NCI-H460 (cell line): ENCODE results near the gene RUBCNL. TPM values are rescaled to one million over a fixed set of nuclear protein-coding genes. Genes with fewer than 3 reads are reported as not detected.
A peak's percentile ranks its signal among the peaks of the same experiment; 100 is the strongest.

Experiments
- DNase-seq: peaks from one replicate; pipeline ENCODE4 v3.0.0-alpha.2; 2016; ENCODE audit warnings: low read depth; ENCODE audit errors: extremely low read depth
- total RNA-seq: library from RNA; depleted of rRNA; stranded (reverse); fragments of >200 nt; shearing (Covaris generic); gene quantifications from 2 replicates; pipeline ENCODE4 v1.2.3, GENCODE V29; 2014

Gene RUBCNL
- total RNA-seq, 1 experiment from 2014 or later, result 0.35 TPM

GRCh38 chr13:46342538-46342937 is 44.5 kb downstream of the RUBCNL start:
- no peak for DNase-seq

GRCh38 chr13:46341112-46341711 is 45.8 kb downstream of the RUBCNL start:
- no peak for DNase-seq

- no peak for DNase-seq
Observed at GRCh38 chr13:46340631-46341111, 46.4 kb downstream of the RUBCNL start.

GRCh38 chr13:46340011-46340410 is 47.0 kb downstream of the RUBCNL start:
- no peak for DNase-seq

GRCh38 chr13:46339035-46339666 is 47.9 kb downstream of the RUBCNL start:
- DNase-seq, result no peak

- no peak for DNase-seq
Observed at GRCh38 chr13:46337700-46338099, 49.4 kb downstream of the RUBCNL start.

GRCh38 chr13:46334035-46334822 is 52.8 kb downstream of the RUBCNL start:
- DNase-seq, result no peak

- no peak for DNase-seq
Observed at GRCh38 chr13:46332772-46333171, 54.3 kb downstream of the RUBCNL start.

- no peak for DNase-seq
Observed at GRCh38 chr13:46329624-46330023, 57.4 kb downstream of the RUBCNL start.

GRCh38 chr13:46327246-46327645 is 59.8 kb downstream of the RUBCNL start:
- no peak for DNase-seq

- DNase-seq, result no peak
Observed at GRCh38 chr13:46324976-46325375, 62.1 kb downstream of the RUBCNL start.

- DNase-seq, result peak; percentile 68
Observed at GRCh38 chr13:46321494-46322225, 65.4 kb downstream of the RUBCNL start.

- no peak for DNase-seq
Observed at GRCh38 chr13:46320821-46321220, 66.2 kb downstream of the RUBCNL start.

- DNase-seq, result no peak
Observed at GRCh38 chr13:46320406-46320805, 66.6 kb downstream of the RUBCNL start.

- DNase-seq, result no peak
Observed at GRCh38 chr13:46318986-46319385, 68.1 kb downstream of the RUBCNL start.

- DNase-seq, result peak; percentile 73
Observed at GRCh38 chr13:46317120-46317519, 69.9 kb downstream of the RUBCNL start.

GRCh38 chr13:46315491-46316075 is 71.5 kb downstream of the RUBCNL start:
- DNase-seq, result peak; percentile 73

GRCh38 chr13:46315036-46315435 is 72.0 kb downstream of the RUBCNL start:
- no peak for DNase-seq

- DNase-seq, result no peak
Observed at GRCh38 chr13:46314587-46314986, 72.5 kb downstream of the RUBCNL start.

- DNase-seq, result no peak
Observed at GRCh38 chr13:46313432-46314257, 73.4 kb downstream of the RUBCNL start.
